ENCODE measurements around the gene AURKA. TPM values are rescaled to one million over a fixed set of nuclear protein-coding genes. Genes with fewer than 3 reads are reported as not detected.

Gene AURKA
- total RNA-seq, 1 donor from 2014 or later, result 11.7 TPM

DNA sequence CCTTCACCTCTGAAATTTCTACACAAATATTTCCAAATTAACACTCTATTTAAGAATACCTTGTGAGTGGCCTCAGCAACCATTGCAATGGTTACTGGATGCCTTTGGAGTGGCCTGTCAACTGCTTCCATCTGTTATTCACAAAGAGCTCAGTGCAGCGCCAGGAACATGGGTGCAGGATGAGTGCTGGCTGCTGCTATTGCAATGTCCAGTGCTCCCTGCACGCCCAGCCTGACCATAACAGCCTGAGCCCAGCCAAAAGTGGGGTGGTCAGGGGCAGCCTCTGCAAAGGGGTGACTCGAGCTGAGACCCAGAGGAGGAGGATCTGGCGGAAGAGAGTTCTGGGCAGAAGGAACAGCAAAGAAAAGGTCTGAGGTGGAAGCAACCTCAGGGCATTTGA is 38.4 kb upstream of the AURKA start:
- peaks cover 13% of the 10 kb centered on the region for H3K4me1 Mint-ChIP-seq (ENCODE audit: unreplicated experiment)
- no peak overlapping the region for H3K27ac Mint-ChIP-seq (ENCODE audit: unreplicated experiment)
- DNase-seq (ENCODE audit: extremely low spot score, unreplicated experiment), result no peak
- H3K36me3 Mint-ChIP-seq (ENCODE audit: unreplicated experiment), result no peaks in the 10 kb centered on the region
- H3K4me3 Mint-ChIP-seq (ENCODE audit: unreplicated experiment), result no peak overlapping the region
- H3K27me3 Mint-ChIP-seq (ENCODE audit: unreplicated experiment), result peaks cover 2% of the 10 kb centered on the region
- no peaks in the 10 kb centered on the region for H3K9me3 Mint-ChIP-seq (ENCODE audit: unreplicated experiment)
- no peak for TF ChIP-seq CTCF (IDR thresholded peaks at IDR 0.05)

- no peaks in the 10 kb centered on the region for H3K9me3 Mint-ChIP-seq (ENCODE audit: unreplicated experiment)
- no peaks in the 10 kb centered on the region for H3K36me3 Mint-ChIP-seq (ENCODE audit: unreplicated experiment)
- H3K4me1 Mint-ChIP-seq (ENCODE audit: unreplicated experiment), result peaks cover 13% of the 10 kb centered on the region
- peaks cover 2% of the 10 kb centered on the region for H3K27me3 Mint-ChIP-seq (ENCODE audit: unreplicated experiment)
- H3K4me3 Mint-ChIP-seq (ENCODE audit: unreplicated experiment), result no peak overlapping the region
- no peak for TF ChIP-seq CTCF (IDR thresholded peaks at IDR 0.05)
- H3K27ac Mint-ChIP-seq (ENCODE audit: unreplicated experiment), result no peak overlapping the region
- DNase-seq (ENCODE audit: extremely low spot score, unreplicated experiment), result no peak
Measured at GRCh38 chr20:56429941-56430340, 37.9 kb upstream of the AURKA start.

DNA sequence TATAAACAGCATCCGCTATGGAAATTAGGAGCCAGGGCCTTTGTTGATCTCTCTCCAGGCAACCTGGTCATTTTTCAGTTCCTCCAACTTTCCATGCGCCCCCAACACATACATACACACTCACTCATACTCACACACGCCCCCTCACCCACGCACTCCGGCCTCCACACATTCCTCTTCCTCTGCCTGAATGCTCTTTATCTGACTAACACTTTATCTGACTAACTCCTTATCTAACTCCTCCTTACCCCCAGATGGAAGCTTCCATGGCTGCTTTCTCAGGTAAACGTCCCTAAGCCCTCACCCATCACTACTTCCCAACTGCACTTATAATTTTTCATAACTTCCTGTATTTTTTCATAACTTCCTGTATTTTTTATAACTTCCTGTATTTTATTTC is 37.5 kb upstream of the AURKA start:
- H3K27ac Mint-ChIP-seq (ENCODE audit: unreplicated experiment), result no peak overlapping the region
- H3K4me1 Mint-ChIP-seq (ENCODE audit: unreplicated experiment), result peaks cover 13% of the 10 kb centered on the region
- no peak for DNase-seq (ENCODE audit: extremely low spot score, unreplicated experiment)
- TF ChIP-seq CTCF (IDR thresholded peaks at IDR 0.05), result no peak
- peaks cover 2% of the 10 kb centered on the region for H3K27me3 Mint-ChIP-seq (ENCODE audit: unreplicated experiment)
- no peak overlapping the region for H3K4me3 Mint-ChIP-seq (ENCODE audit: unreplicated experiment)
- H3K36me3 Mint-ChIP-seq (ENCODE audit: unreplicated experiment), result no peaks in the 10 kb centered on the region
- no peaks in the 10 kb centered on the region for H3K9me3 Mint-ChIP-seq (ENCODE audit: unreplicated experiment)

- no peak for DNase-seq (ENCODE audit: extremely low spot score, unreplicated experiment)
- no peak overlapping the region for H3K4me3 Mint-ChIP-seq (ENCODE audit: unreplicated experiment)
- no peaks in the 10 kb centered on the region for H3K36me3 Mint-ChIP-seq (ENCODE audit: unreplicated experiment)
- H3K27me3 Mint-ChIP-seq (ENCODE audit: unreplicated experiment), result peaks cover 2% of the 10 kb centered on the region
- H3K9me3 Mint-ChIP-seq (ENCODE audit: unreplicated experiment), result no peaks in the 10 kb centered on the region
- TF ChIP-seq CTCF (IDR thresholded peaks at IDR 0.05), result no peak
- no peak overlapping the region for H3K27ac Mint-ChIP-seq (ENCODE audit: unreplicated experiment)
- H3K4me1 Mint-ChIP-seq (ENCODE audit: unreplicated experiment), result peaks cover 13% of the 10 kb centered on the region
Measured at GRCh38 chr20:56428881-56429280, 36.9 kb upstream of the AURKA start.

DNA sequence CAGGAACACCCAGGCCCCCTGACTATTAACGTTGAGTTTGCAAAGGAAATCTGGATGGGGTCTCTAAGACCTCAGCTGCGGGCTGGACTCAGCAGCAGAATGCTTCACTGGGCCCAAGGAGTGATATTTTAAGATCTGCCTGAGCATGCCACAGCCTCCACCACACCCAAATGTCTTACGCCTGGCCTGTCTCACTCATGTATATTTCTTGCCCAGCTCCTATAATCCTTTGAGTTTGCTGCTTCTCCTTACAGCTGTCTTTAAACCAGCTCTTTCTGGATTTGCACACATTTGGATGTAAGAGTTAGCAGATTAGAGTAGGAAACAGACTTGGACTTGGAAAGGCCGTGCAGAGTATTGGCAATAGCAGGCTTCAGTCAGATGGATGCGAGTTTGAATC is 36.4 kb upstream of the AURKA start:
- TF ChIP-seq CTCF (IDR thresholded peaks at IDR 0.05), result no peak
- no peak overlapping the region for H3K27ac Mint-ChIP-seq (ENCODE audit: unreplicated experiment)
- peaks cover 2% of the 10 kb centered on the region for H3K27me3 Mint-ChIP-seq (ENCODE audit: unreplicated experiment)
- peaks cover 13% of the 10 kb centered on the region for H3K4me1 Mint-ChIP-seq (ENCODE audit: unreplicated experiment)
- no peak overlapping the region for H3K4me3 Mint-ChIP-seq (ENCODE audit: unreplicated experiment)
- H3K9me3 Mint-ChIP-seq (ENCODE audit: unreplicated experiment), result no peaks in the 10 kb centered on the region
- no peaks in the 10 kb centered on the region for H3K36me3 Mint-ChIP-seq (ENCODE audit: unreplicated experiment)
- DNase-seq (ENCODE audit: extremely low spot score, unreplicated experiment), result no peak
